ENCODE data around the gene IL12RB2.

GRCh38 chr1:67441739-67442281 lies 134.1 kb downstream of the IL12RB2 start:
- no peak for TF ChIP-seq CTCF (IDR thresholded peaks at IDR 0.05)
- TF ChIP-seq ZFX (IDR thresholded peaks at IDR 0.05; ENCODE audit: borderline replicate concordance): no peak
